Ishikawa (cell line): Measurements from ENCODE around the gene DLGAP4.

Source experiments
- CEBPB ChIP-seq: IDR thresholded peaks from 2 replicates; pipeline ENCODE4 v1.6.1; 2012
- EGR1 ChIP-seq: IDR thresholded peaks from 2 replicates; pipeline ENCODE4 v1.6.1; 2012
- EP300 ChIP-seq: IDR thresholded peaks from 2 replicates; pipeline ENCODE4 v1.6.1; 2012; ENCODE audit warnings: borderline replicate concordance
- MAX ChIP-seq: IDR thresholded peaks from 2 replicates; pipeline ENCODE4 v1.6.1; 2012
- REST ChIP-seq: IDR thresholded peaks from 2 replicates; pipeline ENCODE4 v1.6.1; 2012; ENCODE audit warnings: low read depth, mild to moderate bottlenecking
- YY1 ChIP-seq: IDR thresholded peaks from 2 replicates; pipeline ENCODE4 v1.6.1; 2012; ENCODE audit warnings: low read depth

GRCh38 chr20:36305602-36306551 lies at the start of gene DLGAP4:
- TF ChIP-seq EGR1 (no peak), CEBPB (no peak), EP300 (no peak), REST (no peak), YY1 (no peak), MAX (no peak)
